ENCODE results near the gene RNASEH2A. TPM values are rescaled to one million over a fixed set of nuclear protein-coding genes. Genes with fewer than 3 reads are reported as not detected.

Gene RNASEH2A
- total and polyA plus RNA-seq, 2 of the 13 experiments (the other 11 are each of a cell fraction or from before 2014, with no cell fraction given): 25.1 to 35.8 TPM

- TF ChIP-seq AFF4 (CRISPR knock-in tag; IDR thresholded peaks at IDR 0.05): no peak
- no peak for TF ChIP-seq ZNF75D (CRISPR knock-in tag; IDR thresholded peaks at IDR 0.05; ENCODE audit: borderline replicate concordance)
- TF ChIP-seq ZKSCAN5 (CRISPR knock-in tag; IDR thresholded peaks at IDR 0.05): no peak
- no peak for TF ChIP-seq TBX3 (IDR thresholded peaks at IDR 0.05; ENCODE audit: borderline replicate concordance)
- no peak for TF ChIP-seq ZNF550 (CRISPR knock-in tag; IDR thresholded peaks at IDR 0.05; ENCODE audit: borderline replicate concordance)
- TF ChIP-seq ZNF616 (CRISPR knock-in tag; IDR thresholded peaks at IDR 0.05; ENCODE audit: low read depth): no peak
- TF ChIP-seq ZFYVE20 (CRISPR knock-in tag; IDR thresholded peaks at IDR 0.05; ENCODE audit: borderline replicate concordance, low read depth): no peak
- peak; percentile 31 for TF ChIP-seq DBP (CRISPR knock-in tag; IDR thresholded peaks at IDR 0.05; ENCODE audit: not compliant biosample characterization)
- no peak for TF ChIP-seq NFIB (CRISPR knock-in tag; IDR thresholded peaks at IDR 0.05; ENCODE audit: borderline replicate concordance)
- no peak for TF ChIP-seq ZNF275 (CRISPR knock-in tag; IDR thresholded peaks at IDR 0.05; ENCODE audit: borderline replicate concordance)
- TF ChIP-seq FOXK1 (CRISPR knock-in tag; IDR thresholded peaks at IDR 0.05; ENCODE audit: borderline replicate concordance, low read depth): peak; percentile 36; the same call in 1 of the 2 replicates
- TF ChIP-seq ZNF556 (CRISPR knock-in tag; IDR thresholded peaks at IDR 0.05; ENCODE audit: borderline replicate concordance): no peak
- no peak for TF ChIP-seq SOX6 (IDR thresholded peaks at IDR 0.05)
- peak; percentile 62 for TF ChIP-seq SOX6 (CRISPR knock-in tag; IDR thresholded peaks at IDR 0.05)
- TF ChIP-seq MEIS1 (CRISPR knock-in tag; IDR thresholded peaks at IDR 0.05; ENCODE audit: borderline replicate concordance): no peak
- TF ChIP-seq ZBED4 (CRISPR knock-in tag; IDR thresholded peaks at IDR 0.05; ENCODE audit: borderline replicate concordance): 0 out of 2 replicates have a peak, but pooled peaks have one; percentile 44
- peak; percentile 67 for TF ChIP-seq MXD4 (CRISPR knock-in tag; IDR thresholded peaks at IDR 0.05)
Observed at GRCh38 chr19:12792051-12792852, 14.1 kb upstream of the RNASEH2A start (continued).
